GM21528 (cell line): ENCODE measurements around the gene SETX.

Experiments used
- ATAC-seq: cut with Tn5 transposase; IDR thresholded peaks from one replicate; pipeline ENCODE4 v1.9.1; 2021; ENCODE audit warnings: mild to moderate bottlenecking, moderate library complexity; ENCODE audit not compliant: unreplicated experiment, low FRiP score

The SETX gene

GRCh38 chr9:132242621-132243155 is 112.1 kb downstream of the SETX start:
- ATAC-seq = no peak

DNA sequence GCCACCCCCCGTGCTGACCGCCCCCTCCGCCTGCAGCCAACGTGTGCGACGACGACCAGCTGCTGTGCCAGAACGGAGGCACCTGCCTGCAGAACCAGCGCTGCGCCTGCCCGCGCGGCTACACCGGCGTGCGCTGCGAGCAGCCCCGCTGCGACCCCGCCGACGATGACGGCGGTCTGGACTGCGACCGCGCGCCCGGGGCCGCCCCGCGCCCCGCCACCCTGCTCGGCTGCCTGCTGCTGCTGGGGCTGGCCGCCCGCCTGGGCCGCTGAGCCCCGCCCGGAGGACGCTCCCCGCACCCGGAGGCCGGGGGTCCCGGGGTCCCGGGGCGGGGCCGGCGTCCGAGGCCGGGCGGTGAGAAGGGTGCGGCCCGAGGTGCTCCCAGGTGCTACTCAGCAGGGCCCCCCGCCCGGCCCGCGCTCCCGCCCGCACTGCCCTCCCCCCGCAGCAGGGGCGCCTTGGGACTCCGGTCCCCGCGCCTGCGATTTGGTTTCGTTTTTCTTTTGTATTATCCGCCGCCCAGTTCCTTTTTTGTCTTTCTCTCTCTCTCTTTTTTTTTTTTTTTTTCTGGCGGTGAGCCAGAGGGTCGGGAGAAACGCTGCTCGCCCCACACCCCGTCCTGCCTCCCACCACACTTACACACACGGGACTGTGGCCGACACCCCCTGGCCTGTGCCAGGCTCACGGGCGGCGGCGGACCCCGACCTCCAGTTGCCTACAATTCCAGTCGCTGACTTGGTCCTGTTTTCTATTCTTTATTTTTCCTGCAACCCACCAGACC is 112.8 kb downstream of the SETX start:
- ATAC-seq = no peak

DNA sequence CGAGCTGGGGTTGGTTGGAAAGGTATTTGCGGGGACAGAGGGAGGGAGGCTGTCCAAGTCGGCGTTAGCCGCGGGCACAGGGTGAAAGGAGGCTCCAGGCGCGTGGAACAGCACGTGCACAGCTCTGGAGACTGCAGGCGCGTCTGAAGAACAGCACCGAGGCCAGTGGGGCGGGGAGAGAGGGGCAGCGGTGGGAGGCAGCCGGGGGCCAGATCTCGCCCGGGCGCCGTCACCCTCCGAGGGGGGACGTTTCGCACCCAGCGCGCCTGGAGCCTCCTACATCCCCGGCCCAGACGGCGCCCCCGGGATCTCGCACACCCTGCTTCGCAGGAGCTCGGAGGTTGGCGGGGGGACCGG is 113.3 kb downstream of the SETX start:
- peak; percentile 7 for ATAC-seq

DNA sequence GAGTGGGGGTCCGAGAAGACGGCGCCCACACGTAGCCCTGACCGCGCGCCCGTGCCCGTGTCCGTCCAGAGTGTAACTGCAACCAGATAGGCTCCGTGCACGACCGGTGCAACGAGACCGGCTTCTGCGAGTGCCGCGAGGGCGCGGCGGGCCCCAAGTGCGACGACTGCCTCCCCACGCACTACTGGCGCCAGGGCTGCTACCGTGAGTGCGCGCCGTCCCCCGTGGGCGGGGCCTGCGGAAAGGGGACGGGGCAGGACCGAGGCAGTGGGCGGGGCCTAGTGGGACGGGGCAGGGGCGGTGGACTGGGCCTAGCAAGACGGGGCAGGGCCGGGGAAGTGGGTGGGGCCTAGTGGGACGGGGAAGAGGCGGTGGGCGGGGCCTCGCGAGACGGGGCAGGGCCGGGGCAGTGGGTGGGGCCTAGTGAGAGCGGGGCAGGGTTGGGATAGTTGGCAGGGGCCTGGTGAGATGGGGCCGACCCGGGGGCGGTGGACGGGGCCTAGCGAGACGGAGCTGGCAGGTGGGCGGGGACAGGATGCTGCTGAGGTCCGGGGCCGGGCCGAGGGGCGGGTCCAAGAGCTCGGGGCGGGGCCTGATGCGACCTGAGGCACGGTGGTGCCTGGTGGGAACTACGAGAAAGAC is 113.8 kb downstream of the SETX start:
- peak; percentile 64 for ATAC-seq

- no peak for ATAC-seq
Observed at GRCh38 chr9:132239999-132240840, 114.6 kb downstream of the SETX start.

- no peak for ATAC-seq
Observed at GRCh38 chr9:132239518-132239917, 115.3 kb downstream of the SETX start.

DNA sequence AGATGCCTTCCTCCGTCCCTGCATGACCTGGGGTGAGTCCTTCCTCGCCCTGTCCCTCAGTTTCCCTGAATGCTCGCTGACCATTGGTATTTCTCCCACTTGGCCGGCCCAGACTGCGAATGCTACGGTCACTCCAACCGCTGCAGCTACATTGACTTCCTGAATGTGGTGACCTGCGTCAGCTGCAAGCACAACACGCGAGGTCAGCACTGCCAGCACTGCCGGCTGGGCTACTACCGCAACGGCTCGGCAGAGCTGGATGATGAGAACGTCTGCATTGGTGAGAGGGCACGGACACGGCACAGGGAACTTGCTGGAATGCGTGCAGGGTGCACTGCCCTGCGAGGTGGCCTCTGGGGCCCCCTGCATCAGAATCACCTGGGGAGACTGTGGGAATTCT is 115.8 kb downstream of the SETX start:
- no peak for ATAC-seq

DNA sequence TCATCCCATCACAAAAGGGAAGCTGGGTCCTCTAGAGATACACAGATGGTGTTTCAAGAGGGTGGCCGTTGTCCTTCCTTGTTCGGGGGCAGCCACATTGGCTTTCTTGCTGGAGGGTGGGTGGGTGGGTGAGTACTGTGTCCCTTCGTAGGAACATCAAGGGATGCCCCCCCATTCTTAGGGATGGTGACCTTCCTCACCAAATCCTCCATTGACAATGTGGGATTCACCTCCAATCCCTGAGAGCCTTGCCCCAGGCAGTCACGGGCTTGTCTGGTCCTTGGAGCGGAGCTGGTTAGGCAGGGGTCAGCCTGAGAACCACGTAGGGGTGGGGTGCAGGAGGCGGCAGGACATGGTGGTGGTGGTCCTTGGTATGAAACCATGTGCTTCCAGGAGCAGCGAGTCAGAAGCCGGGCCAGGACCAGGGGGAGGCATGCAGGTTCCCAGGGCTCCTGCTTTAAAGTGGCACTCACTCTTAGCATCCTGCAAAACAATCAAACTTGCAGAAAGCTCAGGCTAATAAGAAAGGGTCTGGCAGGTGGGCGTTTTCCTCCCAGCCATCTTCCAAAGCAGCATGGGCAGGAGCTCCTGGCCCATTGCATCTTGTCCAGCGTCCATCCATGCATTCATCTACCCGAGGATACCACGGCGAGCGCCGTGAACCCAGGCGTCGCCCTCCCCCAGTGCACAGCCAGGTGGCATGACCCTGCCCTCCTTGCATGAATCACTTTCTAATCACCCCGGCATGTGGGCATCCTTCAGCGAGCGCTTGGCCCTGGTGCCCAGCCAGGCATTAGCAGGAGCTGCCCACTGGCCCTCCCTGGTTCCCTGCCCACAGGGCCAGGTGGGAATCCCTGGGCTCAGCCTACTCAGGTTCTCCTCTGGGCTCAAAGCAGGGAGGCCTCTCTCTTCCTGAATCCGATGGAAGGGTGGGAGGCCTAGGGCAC is 116.5 kb downstream of the SETX start:
- no peak for ATAC-seq

DNA sequence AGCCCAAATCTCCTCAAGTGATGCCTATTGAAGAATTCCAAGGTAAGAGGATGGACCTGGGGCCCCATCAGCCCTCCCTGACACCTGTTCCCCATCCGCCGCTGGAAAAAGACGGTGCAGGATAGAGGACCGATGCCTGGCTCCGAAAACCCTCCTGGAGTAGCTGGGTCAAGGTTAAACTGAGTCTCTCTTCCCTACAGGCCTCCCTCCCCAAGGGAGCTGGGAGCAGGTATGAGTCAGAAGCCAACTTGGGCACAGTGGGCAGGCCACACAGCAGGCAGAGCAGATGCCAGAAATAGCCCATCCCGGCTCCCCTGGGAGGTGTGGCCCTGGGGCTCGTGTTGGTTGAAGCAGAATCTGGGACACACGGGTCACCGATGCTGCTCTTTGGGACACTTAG is 117.3 kb downstream of the SETX start:
- no peak for ATAC-seq

- no peak for ATAC-seq
Observed at GRCh38 chr9:132236662-132237311, 118.0 kb downstream of the SETX start.

DNA sequence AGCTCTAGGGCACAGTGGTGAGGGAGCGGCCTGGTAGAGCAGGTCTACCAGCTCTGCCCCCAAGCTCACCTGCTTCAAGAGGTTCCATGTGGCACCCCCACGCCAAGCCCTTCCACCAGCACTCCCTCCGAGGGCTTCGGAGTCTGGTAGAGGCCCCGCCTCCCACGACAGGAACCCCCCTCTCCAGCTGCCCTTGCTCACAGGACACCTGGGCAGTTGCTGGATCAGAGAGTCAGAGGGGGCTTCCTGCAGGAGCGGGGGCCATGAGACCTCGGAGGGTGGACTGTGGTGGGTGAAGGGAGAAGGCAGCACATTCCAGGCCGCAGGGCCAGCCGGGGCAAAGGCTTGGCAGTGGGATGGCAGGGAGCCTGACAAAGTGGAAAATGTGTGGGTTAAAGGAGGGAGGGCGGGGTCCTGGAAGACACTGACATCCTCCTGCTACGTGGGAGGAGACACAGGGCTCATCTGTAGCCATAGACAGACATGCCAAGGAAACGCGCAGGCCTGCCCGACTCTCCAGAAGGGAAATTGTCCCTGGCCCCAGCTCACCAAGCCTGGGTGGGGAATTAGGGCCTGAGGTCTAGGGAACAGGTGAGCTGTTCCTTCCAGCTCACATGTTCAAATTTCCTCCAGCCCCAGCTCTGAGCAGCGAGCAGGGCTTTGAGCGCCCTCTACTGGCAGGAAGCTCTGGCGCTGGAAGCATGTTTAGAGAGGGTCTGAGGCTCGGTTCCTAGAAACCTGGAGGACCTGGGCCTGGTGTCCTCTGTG is 118.7 kb downstream of the SETX start:
- ATAC-seq = no peak

DNA sequence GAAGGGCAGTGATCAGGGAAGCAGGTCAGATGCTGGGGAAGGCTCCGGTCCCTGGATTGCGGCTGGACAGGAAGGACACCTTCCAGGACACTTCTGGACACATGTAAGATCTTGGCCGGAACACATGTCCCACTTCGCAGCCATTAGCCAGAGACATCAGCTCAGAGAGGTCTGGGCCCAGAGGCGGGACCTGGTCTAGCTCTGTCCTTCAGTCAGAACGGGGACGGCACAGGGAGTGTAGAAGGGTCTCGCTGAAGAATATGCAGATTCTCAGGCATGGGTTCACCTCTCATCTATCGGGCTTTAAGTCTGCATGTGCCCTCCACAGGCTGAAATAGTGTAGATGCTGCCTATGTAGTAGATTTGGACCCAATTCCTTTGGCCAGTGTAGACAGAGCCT is 119.7 kb downstream of the SETX start:
- no peak for ATAC-seq

GRCh38 chr9:132234535-132234934 is 120.3 kb downstream of the SETX start:
- no peak for ATAC-seq

DNA sequence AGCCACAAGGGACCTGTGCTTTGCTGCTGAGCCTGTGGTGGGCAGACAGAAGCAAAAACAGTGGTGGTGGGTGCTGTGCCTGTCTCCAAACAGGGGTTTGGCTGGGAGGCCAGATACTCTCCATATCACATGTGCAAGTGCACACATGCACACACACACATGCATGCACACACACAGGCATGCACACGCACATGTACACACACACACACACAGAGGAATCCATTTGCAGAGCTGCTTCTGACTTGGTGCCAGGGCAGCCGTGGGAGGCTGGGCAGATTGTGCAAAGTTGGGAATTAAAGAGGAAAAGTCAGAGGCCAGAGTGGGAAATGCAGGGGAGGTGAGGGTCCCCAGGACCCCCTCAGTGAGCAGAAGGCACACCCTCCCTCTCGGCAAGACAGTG is 121.6 kb downstream of the SETX start:
- no peak for ATAC-seq

- ATAC-seq = no peak
Observed at GRCh38 chr9:132232522-132232921, 122.3 kb downstream of the SETX start.

GRCh38 chr9:132231019-132231701 is 123.6 kb downstream of the SETX start:
- ATAC-seq = no peak

DNA sequence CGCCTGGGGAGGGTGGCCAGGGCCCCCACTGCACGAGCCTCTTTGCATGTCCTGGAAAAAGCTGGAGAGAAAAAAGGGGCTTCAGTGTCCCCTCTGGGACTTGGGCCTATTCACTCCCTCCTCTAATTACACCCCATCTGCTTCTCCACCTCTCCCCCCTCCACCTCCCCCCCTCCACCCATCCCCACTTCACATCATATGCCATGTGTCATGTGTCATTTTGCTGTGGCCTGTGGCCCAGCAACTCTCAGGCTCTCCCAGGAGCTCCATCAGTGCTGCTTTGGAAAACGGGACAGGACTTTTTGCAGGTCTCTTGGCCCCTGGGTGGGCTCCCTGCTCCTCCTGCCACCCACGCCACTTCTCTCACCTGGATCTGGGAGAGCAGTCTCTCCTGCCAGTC is 124.2 kb downstream of the SETX start:
- no peak for ATAC-seq

DNA sequence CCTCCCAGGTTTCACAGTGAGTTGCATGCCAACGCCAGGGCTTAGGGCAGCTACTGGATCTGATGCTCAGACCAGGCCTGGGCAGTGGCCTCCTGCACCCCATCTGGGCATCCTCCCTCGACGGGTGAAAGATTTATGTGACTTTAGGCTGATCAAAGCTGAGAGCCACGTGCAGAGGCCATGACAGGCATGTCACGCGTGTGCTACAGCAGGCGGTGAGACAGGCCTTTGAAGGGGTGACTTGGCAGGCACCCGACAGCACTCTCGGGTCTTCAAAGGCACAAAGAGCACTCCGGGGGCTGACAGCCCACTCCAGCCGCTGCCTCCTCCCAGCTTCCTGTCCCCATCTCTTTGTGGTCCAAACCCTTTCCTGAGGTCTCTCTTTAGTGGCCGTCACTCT is 126.7 kb downstream of the SETX start:
- ATAC-seq = no peak
